ENCODE results near the gene FXYD6.

FXYD6 gene

DNA sequence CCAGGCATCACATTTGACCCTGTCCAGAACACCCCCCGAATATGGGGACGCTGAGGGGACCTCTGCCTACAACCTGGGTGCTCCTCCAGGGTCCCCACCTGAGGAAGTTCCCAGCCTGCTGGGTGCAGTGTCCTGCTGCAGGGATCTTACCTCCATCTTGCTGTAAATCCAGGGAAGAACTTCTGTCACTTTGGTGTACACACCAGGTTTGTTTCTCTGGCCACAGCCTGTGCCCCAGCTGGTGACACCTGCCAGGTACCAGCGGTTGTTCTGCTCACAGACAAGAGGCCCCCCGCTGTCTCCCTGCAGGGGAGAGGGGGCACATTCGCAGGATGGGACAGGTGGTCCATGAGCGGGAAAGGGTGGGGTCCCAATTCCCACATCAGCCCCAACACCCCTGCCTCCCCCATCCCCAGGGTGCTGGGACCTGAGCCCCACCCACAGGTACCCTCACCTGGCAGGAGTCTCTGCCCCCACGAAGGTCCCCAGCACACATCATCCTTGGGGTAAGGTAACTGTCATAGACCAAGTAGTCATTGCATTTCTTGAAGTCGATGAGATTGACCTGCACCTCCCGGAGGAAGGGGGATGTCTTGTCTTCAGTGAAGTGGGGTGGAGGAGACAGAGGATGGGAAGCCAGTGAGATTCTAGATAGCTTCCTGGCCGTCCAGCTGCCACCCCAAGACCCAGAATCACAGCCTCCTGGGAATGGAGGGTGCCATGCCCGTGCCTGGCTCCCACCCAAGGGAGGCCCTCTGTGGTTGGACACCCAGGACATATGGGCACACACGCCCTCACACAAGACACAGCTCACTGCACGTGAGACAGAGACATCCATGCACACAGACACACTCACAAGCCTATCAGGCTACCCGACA, 27.3 kb upstream of the FXYD6 start:
- no peak overlapping the region for H3K4me3 ChIP-seq (ENCODE audit: low read length in 2 of 2)
- H3K36me3 ChIP-seq (ENCODE audit: control insufficient read depth in 2 of 2, insufficient read depth in 2 of 2, low read length in 2 of 2) = no peaks in the 10 kb centered on the region
- peaks cover 4 to 6% of the 10 kb centered on the region in 2 donors for H3K4me1 ChIP-seq (ENCODE audit: control insufficient read depth in 2 of 2, insufficient read depth in 2 of 2, low read length in 2 of 2)
- no peak overlapping the region for H3K27ac ChIP-seq (ENCODE audit: low read depth in 2 of 2, low read length in 2 of 2)
- H3K9ac ChIP-seq (ENCODE audit: low read depth in 1 of 2, low read length in 2 of 2) = no peak overlapping the region
- no peaks in the 10 kb centered on the region for H3K9me3 ChIP-seq (ENCODE audit: control insufficient read depth in 2 of 2, low read length in 2 of 2)
- no peaks in the 10 kb centered on the region for H3K27me3 ChIP-seq (ENCODE audit: control insufficient read depth in 2 of 2, insufficient read depth in 2 of 2, low read length in 2 of 2)

DNA sequence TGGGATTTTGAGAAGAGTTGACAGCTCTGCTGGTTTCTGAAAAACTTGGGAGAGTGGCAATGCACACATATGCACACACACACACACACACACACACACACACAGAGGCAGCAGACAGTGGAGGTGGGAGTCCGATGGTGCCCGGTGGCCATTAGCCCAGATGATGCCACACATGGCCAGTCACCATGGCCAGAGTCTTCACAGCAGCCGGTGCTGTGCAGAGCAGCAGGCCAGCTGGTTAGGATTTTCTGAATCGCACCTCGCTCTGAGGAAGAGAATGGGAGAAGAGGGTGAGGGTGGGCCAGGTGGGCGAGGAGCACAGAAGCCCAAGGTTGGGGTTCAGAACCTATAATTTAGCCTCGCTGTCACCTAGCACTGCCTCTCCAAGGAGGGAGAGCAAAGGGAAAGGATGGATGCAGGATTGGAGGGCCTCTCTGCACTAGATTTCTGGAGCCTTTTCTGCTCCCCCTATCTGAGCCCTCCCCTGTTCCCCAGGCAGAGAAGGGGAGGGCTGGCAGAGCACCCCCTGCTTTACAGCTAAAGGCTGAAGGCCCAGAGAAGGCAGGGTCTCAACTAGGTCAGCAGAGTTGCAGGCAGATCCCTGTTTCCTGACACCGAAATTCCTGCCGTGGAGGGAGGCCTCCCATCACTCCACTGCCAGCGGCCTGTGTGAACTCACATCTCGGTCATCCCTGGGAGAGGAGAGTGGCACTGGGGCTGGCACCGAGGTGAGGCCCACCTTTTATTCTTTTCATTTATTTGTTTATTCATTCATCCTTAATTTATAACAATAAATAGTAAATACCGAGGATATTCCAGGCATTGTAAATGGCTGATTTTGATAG, 25.8 kb upstream of the FXYD6 start:
- Histone ChIP-seq H3K27ac (ENCODE audit: low read depth in 2 of 2, low read length in 2 of 2) (no peak overlapping the region), H3K36me3 (ENCODE audit: control insufficient read depth in 2 of 2, insufficient read depth in 2 of 2, low read length in 2 of 2) (no peaks in the 10 kb centered on the region), H3K9me3 (ENCODE audit: control insufficient read depth in 2 of 2, low read length in 2 of 2) (no peaks in the 10 kb centered on the region), H3K9ac (ENCODE audit: low read depth in 1 of 2, low read length in 2 of 2) (no peak overlapping the region), H3K27me3 (ENCODE audit: control insufficient read depth in 2 of 2, insufficient read depth in 2 of 2, low read length in 2 of 2) (no peaks in the 10 kb centered on the region), H3K4me1 (ENCODE audit: control insufficient read depth in 2 of 2, insufficient read depth in 2 of 2, low read length in 2 of 2) (no peaks in the 10 kb centered on the region), H3K4me3 (ENCODE audit: low read length in 2 of 2) (no peak overlapping the region)

DNA sequence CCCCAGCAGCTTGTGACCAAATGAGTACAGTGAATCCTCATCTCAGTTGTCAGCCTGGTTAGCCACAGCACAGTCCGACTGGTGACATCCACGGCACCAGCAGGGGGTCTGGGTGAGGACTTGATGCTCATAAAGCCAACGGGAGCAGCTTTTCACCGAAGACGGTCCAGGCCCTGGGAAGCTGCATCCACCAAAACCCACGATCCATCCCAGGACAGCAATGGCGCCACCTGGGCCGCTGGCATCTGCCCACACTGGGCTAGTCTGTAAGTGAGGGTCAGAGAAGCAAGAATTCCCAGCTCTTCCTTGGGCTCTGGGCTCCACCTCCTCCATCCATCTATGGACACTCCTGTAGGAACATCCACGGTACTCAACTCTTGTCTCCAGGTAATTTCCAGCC, 25.1 kb upstream of the FXYD6 start:
- no peak overlapping the region for H3K9ac ChIP-seq (ENCODE audit: low read depth in 1 of 2, low read length in 2 of 2)
- no peaks in the 10 kb centered on the region for H3K9me3 ChIP-seq (ENCODE audit: control insufficient read depth in 2 of 2, low read length in 2 of 2)
- H3K27me3 ChIP-seq (ENCODE audit: control insufficient read depth in 2 of 2, insufficient read depth in 2 of 2, low read length in 2 of 2) = no peaks in the 10 kb centered on the region
- H3K4me3 ChIP-seq (ENCODE audit: low read length in 2 of 2) = no peak overlapping the region
- H3K36me3 ChIP-seq (ENCODE audit: control insufficient read depth in 2 of 2, insufficient read depth in 2 of 2, low read length in 2 of 2) = no peaks in the 10 kb centered on the region
- no peak overlapping the region for H3K27ac ChIP-seq (ENCODE audit: low read depth in 2 of 2, low read length in 2 of 2)
- no peaks in the 10 kb centered on the region for H3K4me1 ChIP-seq (ENCODE audit: control insufficient read depth in 2 of 2, insufficient read depth in 2 of 2, low read length in 2 of 2)

DNA sequence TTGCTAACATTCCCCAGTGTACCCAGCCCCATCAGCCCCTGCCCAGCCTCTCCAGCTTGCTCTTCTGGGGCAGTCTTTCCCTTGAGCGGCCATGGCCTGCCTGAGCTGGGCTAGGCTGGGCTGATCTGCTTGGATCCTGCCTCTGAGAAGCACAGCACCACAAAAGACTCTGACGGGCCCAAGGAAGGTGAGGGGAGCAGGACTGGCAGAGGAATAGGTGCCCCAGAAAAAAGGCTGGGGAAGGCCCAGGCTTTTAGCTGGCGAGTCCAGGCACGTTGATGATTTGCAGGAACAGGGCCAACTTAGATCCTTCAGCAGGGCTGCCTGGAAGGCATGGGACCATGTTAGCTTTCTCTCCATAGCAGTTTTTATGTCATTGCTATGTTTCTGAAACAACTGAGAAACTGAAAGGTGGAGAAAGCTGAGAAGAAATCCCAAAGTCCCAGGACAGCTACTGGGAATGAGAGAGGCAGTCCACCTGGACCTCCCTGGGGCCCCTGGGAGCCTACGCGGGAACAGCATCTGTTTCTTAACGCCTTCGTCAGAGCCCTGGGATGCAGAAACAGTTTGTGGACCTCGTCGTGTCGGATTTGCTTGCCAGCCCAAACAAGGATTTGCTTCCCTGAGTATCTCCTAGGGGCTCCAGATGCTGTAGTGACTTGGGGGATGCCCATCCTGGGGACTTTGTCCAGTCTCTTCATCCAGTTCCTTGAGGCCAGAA, 24.4 kb upstream of the FXYD6 start:
- H3K9me3 ChIP-seq (ENCODE audit: control insufficient read depth in 2 of 2, low read length in 2 of 2) = no peaks in the 10 kb centered on the region
- no peaks in the 10 kb centered on the region for H3K36me3 ChIP-seq (ENCODE audit: control insufficient read depth in 2 of 2, insufficient read depth in 2 of 2, low read length in 2 of 2)
- H3K4me3 ChIP-seq (ENCODE audit: low read length in 2 of 2) = no peak overlapping the region
- no peaks in the 10 kb centered on the region for H3K4me1 ChIP-seq (ENCODE audit: control insufficient read depth in 2 of 2, insufficient read depth in 2 of 2, low read length in 2 of 2)
- no peaks in the 10 kb centered on the region for H3K27me3 ChIP-seq (ENCODE audit: control insufficient read depth in 2 of 2, insufficient read depth in 2 of 2, low read length in 2 of 2)
- H3K9ac ChIP-seq (ENCODE audit: low read depth in 1 of 2, low read length in 2 of 2) = no peak overlapping the region
- H3K27ac ChIP-seq (ENCODE audit: low read depth in 2 of 2, low read length in 2 of 2) = no peak overlapping the region

DNA sequence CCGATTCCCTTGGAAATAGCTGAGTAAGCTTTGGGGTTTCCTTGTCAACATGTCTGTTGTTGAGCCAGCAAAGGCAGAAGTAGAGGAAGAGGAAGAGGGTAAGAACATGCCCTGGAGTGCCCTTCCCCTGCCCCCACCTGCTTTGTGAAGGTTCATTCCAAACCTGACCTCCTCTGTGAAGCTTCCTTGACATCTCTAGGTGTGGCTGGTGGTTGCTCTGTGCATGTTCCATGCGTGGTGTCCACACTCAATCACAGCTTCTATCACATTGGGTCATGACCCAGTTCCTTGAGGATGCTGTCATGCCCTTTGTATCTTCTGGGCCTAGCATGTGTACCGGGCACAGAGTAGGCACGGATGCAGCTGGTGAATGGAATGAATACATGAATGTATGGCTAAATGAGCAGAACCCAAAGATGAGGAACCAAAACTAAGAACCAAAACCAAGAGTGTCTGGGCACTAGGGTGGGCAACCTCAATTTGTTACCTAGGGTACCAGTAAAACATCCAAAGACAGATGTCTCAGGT, 23.7 kb upstream of the FXYD6 start:
- H3K9ac ChIP-seq (ENCODE audit: low read depth in 1 of 2, low read length in 2 of 2) = no peak overlapping the region
- no peak overlapping the region for H3K27ac ChIP-seq (ENCODE audit: low read depth in 2 of 2, low read length in 2 of 2)

DNA sequence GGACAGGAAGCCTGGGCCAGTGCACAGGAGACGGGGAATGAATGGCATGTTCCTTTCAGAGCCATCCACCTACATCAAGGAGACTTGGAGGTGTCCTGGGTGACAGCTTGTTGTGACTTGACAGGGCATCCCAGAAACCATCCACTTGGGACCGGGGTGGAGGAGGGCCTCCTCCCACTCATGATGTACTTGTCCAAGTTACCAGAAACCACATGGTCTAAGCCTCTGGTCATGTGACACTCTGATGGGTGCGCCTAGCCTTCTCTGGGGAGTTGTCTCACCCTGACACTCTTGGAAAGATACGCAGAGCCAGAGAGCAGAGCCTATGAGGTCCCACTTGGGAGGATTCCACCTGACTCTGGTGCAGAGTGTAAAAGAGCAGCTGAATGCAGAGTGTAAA, 21.6 kb upstream of the FXYD6 start:
- H3K27me3 ChIP-seq (ENCODE audit: control insufficient read depth in 2 of 2, insufficient read depth in 2 of 2, low read length in 2 of 2) = no peaks in the 10 kb centered on the region
- no peak overlapping the region for H3K9ac ChIP-seq (ENCODE audit: low read depth in 1 of 2, low read length in 2 of 2)
- no peak overlapping the region for H3K27ac ChIP-seq (ENCODE audit: low read depth in 2 of 2, low read length in 2 of 2)
- no peaks in the 10 kb centered on the region for H3K36me3 ChIP-seq (ENCODE audit: control insufficient read depth in 2 of 2, insufficient read depth in 2 of 2, low read length in 2 of 2)
- no peaks in the 10 kb centered on the region for H3K4me1 ChIP-seq (ENCODE audit: control insufficient read depth in 2 of 2, insufficient read depth in 2 of 2, low read length in 2 of 2)
- H3K4me3 ChIP-seq (ENCODE audit: low read length in 2 of 2) = no peak overlapping the region
- no peaks in the 10 kb centered on the region for H3K9me3 ChIP-seq (ENCODE audit: control insufficient read depth in 2 of 2, low read length in 2 of 2)

More for the DNA sequence above, 23.7 kb upstream of the FXYD6 start:
- no peaks in the 10 kb centered on the region for H3K27me3 ChIP-seq (ENCODE audit: control insufficient read depth in 2 of 2, insufficient read depth in 2 of 2, low read length in 2 of 2)
- H3K36me3 ChIP-seq (ENCODE audit: control insufficient read depth in 2 of 2, insufficient read depth in 2 of 2, low read length in 2 of 2) = no peaks in the 10 kb centered on the region
- H3K4me3 ChIP-seq (ENCODE audit: low read length in 2 of 2) = no peak overlapping the region
- no peaks in the 10 kb centered on the region for H3K9me3 ChIP-seq (ENCODE audit: control insufficient read depth in 2 of 2, low read length in 2 of 2)
- no peaks in the 10 kb centered on the region for H3K4me1 ChIP-seq (ENCODE audit: control insufficient read depth in 2 of 2, insufficient read depth in 2 of 2, low read length in 2 of 2)

DNA sequence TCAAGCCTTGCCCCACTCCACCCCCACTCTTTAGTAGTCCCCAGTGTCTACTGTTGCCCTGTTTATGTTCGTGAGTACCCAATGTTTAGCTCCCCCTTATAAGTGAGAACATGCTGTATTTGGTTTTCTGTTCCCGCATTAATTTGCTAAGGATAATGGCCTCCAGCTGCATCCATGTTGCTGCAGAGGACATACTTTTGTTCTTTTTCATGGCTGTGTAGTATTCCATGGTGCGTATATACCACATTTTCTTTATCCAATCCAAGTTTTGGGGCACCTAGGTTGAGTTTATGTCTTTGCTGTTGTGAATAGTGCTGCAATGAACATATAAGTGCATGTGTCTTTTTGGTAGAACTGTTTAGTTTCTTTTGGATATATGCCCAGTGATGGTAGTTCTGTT, 16.2 kb upstream of the FXYD6 start:
- Histone ChIP-seq H3K27me3 (ENCODE audit: control insufficient read depth in 2 of 2, insufficient read depth in 2 of 2, low read length in 2 of 2) (no peaks in the 10 kb centered on the region), H3K36me3 (ENCODE audit: control insufficient read depth in 2 of 2, insufficient read depth in 2 of 2, low read length in 2 of 2) (no peaks in the 10 kb centered on the region), H3K27ac (ENCODE audit: low read depth in 2 of 2, low read length in 2 of 2) (no peak overlapping the region), H3K4me1 (ENCODE audit: control insufficient read depth in 2 of 2, insufficient read depth in 2 of 2, low read length in 2 of 2) (no peaks in the 10 kb centered on the region), H3K4me3 (ENCODE audit: low read length in 2 of 2) (no peak overlapping the region), H3K9ac (ENCODE audit: low read depth in 1 of 2, low read length in 2 of 2) (no peak overlapping the region), H3K9me3 (ENCODE audit: control insufficient read depth in 2 of 2, low read length in 2 of 2) (no peaks in the 10 kb centered on the region)

DNA sequence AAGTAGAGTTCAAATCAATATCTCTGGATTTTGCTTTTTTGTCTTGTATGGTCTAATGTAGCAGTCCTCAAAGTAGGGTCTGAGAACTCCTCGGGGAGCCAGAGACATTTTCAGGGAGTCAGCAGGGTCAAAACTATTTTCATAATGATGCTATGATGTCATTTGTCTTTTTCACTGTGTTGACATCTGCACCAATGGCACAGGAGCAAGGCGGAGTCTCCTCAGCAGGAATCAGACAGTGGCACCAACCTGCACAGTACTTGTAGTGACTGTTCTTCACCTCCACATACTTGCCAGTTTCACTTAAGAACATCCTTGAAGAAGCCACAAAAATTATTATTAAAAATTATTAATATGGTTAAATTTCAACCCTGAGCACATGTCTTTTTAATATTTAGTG, 14.9 kb upstream of the FXYD6 start:
- Histone ChIP-seq H3K4me1 (ENCODE audit: control insufficient read depth in 2 of 2, insufficient read depth in 2 of 2, low read length in 2 of 2) (no peaks in the 10 kb centered on the region), H3K9ac (ENCODE audit: low read depth in 1 of 2, low read length in 2 of 2) (no peak overlapping the region), H3K27ac (ENCODE audit: low read depth in 2 of 2, low read length in 2 of 2) (no peak overlapping the region), H3K4me3 (ENCODE audit: low read length in 2 of 2) (no peak overlapping the region), H3K9me3 (ENCODE audit: control insufficient read depth in 2 of 2, low read length in 2 of 2) (no peaks in the 10 kb centered on the region), H3K27me3 (ENCODE audit: control insufficient read depth in 2 of 2, insufficient read depth in 2 of 2, low read length in 2 of 2) (no peaks in the 10 kb centered on the region), H3K36me3 (ENCODE audit: control insufficient read depth in 2 of 2, insufficient read depth in 2 of 2, low read length in 2 of 2) (no peaks in the 10 kb centered on the region)

DNA sequence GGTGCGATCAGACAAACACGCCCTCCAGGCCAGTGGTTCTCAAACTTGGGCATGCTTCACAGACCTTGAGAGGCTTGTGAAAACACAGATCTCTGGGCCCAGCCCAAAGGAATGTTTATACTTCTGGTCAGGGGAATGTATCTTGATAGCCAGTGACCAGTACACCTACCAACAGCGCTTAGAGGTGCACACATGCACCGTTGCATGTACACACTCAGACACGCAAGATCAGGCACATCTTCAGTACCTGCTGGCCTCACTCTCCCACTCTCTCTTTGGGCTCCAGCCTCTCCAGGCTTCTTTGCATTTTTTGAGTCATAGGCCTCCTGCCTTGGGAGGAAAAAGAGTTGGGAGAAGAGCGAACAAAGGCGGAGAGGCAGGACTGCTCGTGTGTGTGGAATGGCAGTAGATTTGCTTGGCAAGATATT, 11.7 kb upstream of the FXYD6 start:
- no peaks in the 10 kb centered on the region for H3K4me1 ChIP-seq (ENCODE audit: control insufficient read depth in 2 of 2, insufficient read depth in 2 of 2, low read length in 2 of 2)
- H3K36me3 ChIP-seq (ENCODE audit: control insufficient read depth in 2 of 2, insufficient read depth in 2 of 2, low read length in 2 of 2) = no peaks in the 10 kb centered on the region
- H3K27ac ChIP-seq (ENCODE audit: low read depth in 2 of 2, low read length in 2 of 2) = no peak overlapping the region
- H3K9ac ChIP-seq (ENCODE audit: low read depth in 1 of 2, low read length in 2 of 2) = no peak overlapping the region
- no peaks in the 10 kb centered on the region for H3K27me3 ChIP-seq (ENCODE audit: control insufficient read depth in 2 of 2, insufficient read depth in 2 of 2, low read length in 2 of 2)
- H3K4me3 ChIP-seq (ENCODE audit: low read length in 2 of 2) = no peak overlapping the region
- H3K9me3 ChIP-seq (ENCODE audit: control insufficient read depth in 2 of 2, low read length in 2 of 2) = no peaks in the 10 kb centered on the region
